Endothelial cell of umbilical vein (primary cell): Measurements from ENCODE around the gene FBXO27.

ENCODE experiments used
- MYC ChIP-seq: IDR thresholded peaks from one replicate; pipeline ENCODE4 v1.6.1; 2011; ENCODE audit warnings: mild to moderate bottlenecking, low read depth, low read length
- POLR2A ChIP-seq: IDR thresholded peaks from 2 replicates; pipeline ENCODE4 v1.6.1; 2012; ENCODE audit warnings: low read depth, mild to moderate bottlenecking, control low read depth, low read length
- POLR2AphosphoS5 ChIP-seq: IDR thresholded peaks from 2 replicates; pipeline ENCODE4 v1.6.1; 2012; ENCODE audit warnings: low read depth, mild to moderate bottlenecking, control low read depth, low read length, moderate library complexity; ENCODE audit not compliant: insufficient read depth
- TF ChIP-seq, protein P1 (sequence below): IDR thresholded peaks from 2 replicates; pipeline ENCODE4 v1.6.1; 2011; ENCODE audit not compliant: insufficient read depth, insufficient read length
- TF ChIP-seq, protein P2 (sequence below), 2 donors: IDR thresholded peaks; 1 replicate in 1 of 2; 2 replicates in 1 of 2; pipeline ENCODE4 v1.5.1; 2011; ENCODE audit warnings: low read length in 2 of 2, mild to moderate bottlenecking in 2 of 2, moderate library complexity in 2 of 2, control low read depth in 1 of 2, inconsistent platforms in 1 of 2, low read depth in 1 of 2; ENCODE audit not compliant: insufficient read depth in 1 of 2; ENCODE audit errors: extremely low read depth in 1 of 2

DNA sequence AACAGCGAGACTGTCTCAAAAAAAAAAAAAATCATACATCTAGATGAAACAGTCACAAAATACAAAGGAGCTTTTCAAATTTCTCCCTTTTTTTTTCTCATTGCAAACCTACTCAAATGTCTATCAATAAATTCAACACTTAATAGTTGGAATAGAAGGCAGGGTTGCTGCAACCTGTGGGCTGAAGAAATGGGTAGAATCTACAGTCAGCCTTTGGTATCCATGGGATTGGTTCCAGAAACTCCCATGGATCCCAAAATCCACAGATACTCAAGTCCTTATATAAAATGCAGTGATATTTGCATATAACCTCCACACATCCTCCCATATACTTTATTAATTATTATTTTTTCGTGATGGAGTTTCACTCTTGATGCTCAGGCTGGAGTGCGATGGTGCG lies 14.7 kb downstream of the FBXO27 start:
- TF ChIP-seq, protein P1, sequence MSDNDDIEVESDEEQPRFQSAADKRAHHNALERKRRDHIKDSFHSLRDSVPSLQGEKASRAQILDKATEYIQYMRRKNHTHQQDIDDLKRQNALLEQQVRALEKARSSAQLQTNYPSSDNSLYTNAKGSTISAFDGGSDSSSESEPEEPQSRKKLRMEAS = no peak
- TF ChIP-seq, protein P2, sequence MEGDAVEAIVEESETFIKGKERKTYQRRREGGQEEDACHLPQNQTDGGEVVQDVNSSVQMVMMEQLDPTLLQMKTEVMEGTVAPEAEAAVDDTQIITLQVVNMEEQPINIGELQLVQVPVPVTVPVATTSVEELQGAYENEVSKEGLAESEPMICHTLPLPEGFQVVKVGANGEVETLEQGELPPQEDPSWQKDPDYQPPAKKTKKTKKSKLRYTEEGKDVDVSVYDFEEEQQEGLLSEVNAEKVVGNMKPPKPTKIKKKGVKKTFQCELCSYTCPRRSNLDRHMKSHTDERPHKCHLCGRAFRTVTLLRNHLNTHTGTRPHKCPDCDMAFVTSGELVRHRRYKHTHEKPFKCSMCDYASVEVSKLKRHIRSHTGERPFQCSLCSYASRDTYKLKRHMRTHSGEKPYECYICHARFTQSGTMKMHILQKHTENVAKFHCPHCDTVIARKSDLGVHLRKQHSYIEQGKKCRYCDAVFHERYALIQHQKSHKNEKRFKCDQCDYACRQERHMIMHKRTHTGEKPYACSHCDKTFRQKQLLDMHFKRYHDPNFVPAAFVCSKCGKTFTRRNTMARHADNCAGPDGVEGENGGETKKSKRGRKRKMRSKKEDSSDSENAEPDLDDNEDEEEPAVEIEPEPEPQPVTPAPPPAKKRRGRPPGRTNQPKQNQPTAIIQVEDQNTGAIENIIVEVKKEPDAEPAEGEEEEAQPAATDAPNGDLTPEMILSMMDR (IDR thresholded peaks at IDR 0.05; ENCODE audit: extremely low read depth in 1 of 2, insufficient read depth in 1 of 2, low read depth in 1 of 2, low read length in 2 of 2) = no peak
- TF ChIP-seq POLR2A (no peak), POLR2AphosphoS5 (no peak), MYC (no peak)
